ENCODE results near the gene NUP188.
"Not testable (repeated sequence)": the region's sequence is repeated elsewhere in the genome, so short reads cannot be mapped to it uniquely, and the experiment has no call there.

DNA sequence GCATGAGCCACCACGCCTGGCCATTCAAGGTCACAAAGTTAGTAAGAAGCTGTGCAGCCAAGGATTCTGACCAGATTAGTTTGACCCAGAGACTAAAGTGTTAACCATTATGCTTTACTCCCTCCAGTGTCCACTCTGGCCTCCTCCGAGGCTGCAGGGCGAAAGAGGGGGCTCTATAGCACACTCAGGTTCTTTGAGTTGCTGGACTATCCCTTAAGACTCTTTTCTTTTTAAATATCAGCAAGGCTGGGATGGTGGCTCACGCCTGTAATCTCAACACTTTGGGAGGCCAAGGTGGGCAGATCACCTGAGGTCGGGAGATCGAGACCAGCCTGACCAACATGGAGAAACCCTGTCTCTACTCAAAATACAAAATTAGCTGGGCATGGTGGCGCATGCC, 2.5 kb upstream of the NUP188 start:
- not testable (repeated sequence) for TF ChIP-seq CTCF (IDR thresholded peaks at IDR 0.05; ENCODE audit: low read depth, low read length, missing input control); EGR1 (IDR thresholded peaks at IDR 0.05; ENCODE audit: low read depth in 2 of 2)
- TF ChIP-seq, protein P1, sequence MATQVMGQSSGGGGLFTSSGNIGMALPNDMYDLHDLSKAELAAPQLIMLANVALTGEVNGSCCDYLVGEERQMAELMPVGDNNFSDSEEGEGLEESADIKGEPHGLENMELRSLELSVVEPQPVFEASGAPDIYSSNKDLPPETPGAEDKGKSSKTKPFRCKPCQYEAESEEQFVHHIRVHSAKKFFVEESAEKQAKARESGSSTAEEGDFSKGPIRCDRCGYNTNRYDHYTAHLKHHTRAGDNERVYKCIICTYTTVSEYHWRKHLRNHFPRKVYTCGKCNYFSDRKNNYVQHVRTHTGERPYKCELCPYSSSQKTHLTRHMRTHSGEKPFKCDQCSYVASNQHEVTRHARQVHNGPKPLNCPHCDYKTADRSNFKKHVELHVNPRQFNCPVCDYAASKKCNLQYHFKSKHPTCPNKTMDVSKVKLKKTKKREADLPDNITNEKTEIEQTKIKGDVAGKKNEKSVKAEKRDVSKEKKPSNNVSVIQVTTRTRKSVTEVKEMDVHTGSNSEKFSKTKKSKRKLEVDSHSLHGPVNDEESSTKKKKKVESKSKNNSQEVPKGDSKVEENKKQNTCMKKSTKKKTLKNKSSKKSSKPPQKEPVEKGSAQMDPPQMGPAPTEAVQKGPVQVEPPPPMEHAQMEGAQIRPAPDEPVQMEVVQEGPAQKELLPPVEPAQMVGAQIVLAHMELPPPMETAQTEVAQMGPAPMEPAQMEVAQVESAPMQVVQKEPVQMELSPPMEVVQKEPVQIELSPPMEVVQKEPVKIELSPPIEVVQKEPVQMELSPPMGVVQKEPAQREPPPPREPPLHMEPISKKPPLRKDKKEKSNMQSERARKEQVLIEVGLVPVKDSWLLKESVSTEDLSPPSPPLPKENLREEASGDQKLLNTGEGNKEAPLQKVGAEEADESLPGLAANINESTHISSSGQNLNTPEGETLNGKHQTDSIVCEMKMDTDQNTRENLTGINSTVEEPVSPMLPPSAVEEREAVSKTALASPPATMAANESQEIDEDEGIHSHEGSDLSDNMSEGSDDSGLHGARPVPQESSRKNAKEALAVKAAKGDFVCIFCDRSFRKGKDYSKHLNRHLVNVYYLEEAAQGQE (IDR thresholded peaks at IDR 0.05) = not testable (repeated sequence)

All from liver (tissue), 3 donors.